Testis (tissue), 2 donors: ENCODE results near the gene SLC27A2.

Experiments
- POLR2A ChIP-seq: fragments of 450-650 bp; IDR thresholded peaks from one replicate; pipeline ENCODE4 v1.6.1; 2017; ENCODE audit warnings: antibody characterized with exemption, mild to moderate bottlenecking, moderate library complexity
- TF ChIP-seq, protein P1 (sequence below), 3 experiments: fragments of 450-650 bp in 2 of 3; fragments of 200-600 bp in 1 of 3; sonication (generic) in 1 of 3; IDR thresholded peaks; one replicate each; pipeline ENCODE4 v1.5.1; 2016 to 2019; ENCODE audit warnings: antibody characterized with exemption in 3 of 3, mild to moderate bottlenecking in 2 of 3, moderate library complexity in 1 of 3

DNA sequence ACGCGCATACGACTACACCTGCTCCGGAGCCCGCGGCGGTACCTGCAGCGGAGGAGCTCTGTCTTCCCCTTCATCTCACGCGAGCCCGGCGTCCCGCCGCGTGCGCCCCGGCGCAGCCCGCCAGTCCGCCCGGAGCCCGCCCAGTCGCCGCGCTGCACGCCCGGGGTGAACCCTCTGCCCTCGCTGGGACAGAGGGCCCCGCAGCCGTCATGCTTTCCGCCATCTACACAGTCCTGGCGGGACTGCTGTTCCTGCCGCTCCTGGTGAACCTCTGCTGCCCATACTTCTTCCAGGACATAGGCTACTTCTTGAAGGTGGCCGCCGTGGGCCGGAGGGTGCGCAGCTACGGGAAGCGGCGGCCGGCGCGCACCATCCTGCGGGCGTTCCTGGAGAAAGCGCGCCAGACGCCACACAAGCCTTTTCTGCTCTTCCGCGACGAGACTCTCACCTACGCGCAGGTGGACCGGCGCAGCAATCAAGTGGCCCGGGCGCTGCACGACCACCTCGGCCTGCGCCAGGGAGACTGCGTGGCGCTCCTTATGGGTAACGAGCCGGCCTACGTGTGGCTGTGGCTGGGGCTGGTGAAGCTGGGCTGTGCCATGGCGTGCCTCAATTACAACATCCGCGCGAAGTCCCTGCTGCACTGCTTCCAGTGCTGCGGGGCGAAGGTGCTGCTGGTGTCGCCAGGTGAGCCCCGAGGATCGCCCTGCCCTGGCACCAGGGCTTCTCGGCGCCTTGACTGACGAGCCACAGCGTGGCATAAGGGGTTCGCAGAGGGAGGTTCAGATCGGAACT lies 420 bp downstream of the SLC27A2 start:
- TF ChIP-seq, protein P1, sequence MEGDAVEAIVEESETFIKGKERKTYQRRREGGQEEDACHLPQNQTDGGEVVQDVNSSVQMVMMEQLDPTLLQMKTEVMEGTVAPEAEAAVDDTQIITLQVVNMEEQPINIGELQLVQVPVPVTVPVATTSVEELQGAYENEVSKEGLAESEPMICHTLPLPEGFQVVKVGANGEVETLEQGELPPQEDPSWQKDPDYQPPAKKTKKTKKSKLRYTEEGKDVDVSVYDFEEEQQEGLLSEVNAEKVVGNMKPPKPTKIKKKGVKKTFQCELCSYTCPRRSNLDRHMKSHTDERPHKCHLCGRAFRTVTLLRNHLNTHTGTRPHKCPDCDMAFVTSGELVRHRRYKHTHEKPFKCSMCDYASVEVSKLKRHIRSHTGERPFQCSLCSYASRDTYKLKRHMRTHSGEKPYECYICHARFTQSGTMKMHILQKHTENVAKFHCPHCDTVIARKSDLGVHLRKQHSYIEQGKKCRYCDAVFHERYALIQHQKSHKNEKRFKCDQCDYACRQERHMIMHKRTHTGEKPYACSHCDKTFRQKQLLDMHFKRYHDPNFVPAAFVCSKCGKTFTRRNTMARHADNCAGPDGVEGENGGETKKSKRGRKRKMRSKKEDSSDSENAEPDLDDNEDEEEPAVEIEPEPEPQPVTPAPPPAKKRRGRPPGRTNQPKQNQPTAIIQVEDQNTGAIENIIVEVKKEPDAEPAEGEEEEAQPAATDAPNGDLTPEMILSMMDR (IDR thresholded peaks at IDR 0.05) = no peak
- no peak for TF ChIP-seq POLR2A
